ENCODE data around the gene TRHDE. TPM values are rescaled to one million over a fixed set of nuclear protein-coding genes. Genes with fewer than 3 reads are reported as not detected.

Gene TRHDE
- total RNA-seq, 1 donor from 2014 or later, result not detected

GRCh38 chr12:72313806-72314205 is 41.6 kb downstream of the TRHDE start:
- intact Hi-C loops (cut with micrococcal nuclease), result no loop called here

GRCh38 chr12:72315858-72316257 is 43.7 kb downstream of the TRHDE start:
- intact Hi-C loops (cut with micrococcal nuclease), result no loop called here

- intact Hi-C loops (cut with micrococcal nuclease), result no loop called here
Measured at GRCh38 chr12:72318341-72318740, 46.2 kb downstream of the TRHDE start.

GRCh38 chr12:72323881-72324280 is 51.7 kb downstream of the TRHDE start:
- intact Hi-C loops (cut with micrococcal nuclease), result no loop called here

GRCh38 chr12:72330301-72330700 is 58.1 kb downstream of the TRHDE start:
- intact Hi-C loops (cut with micrococcal nuclease), result no loop called here

GRCh38 chr12:72330784-72331183 is 58.6 kb downstream of the TRHDE start:
- intact Hi-C loops (cut with micrococcal nuclease), result no loop called here

- intact Hi-C loops (cut with micrococcal nuclease), result no loop called here
Measured at GRCh38 chr12:72337382-72337781, 65.2 kb downstream of the TRHDE start.

- intact Hi-C loops (cut with micrococcal nuclease), result no loop called here
Measured at GRCh38 chr12:72337946-72338345, 65.8 kb downstream of the TRHDE start.

GRCh38 chr12:72338437-72338836 is 66.3 kb downstream of the TRHDE start:
- intact Hi-C loops (cut with micrococcal nuclease), result no loop called here

- intact Hi-C loops (cut with micrococcal nuclease), result no loop called here
Measured at GRCh38 chr12:72346363-72346944, 74.3 kb downstream of the TRHDE start.

- intact Hi-C loops (cut with micrococcal nuclease), result no loop called here
Measured at GRCh38 chr12:72349491-72349890, 77.3 kb downstream of the TRHDE start.

GRCh38 chr12:72359416-72359815 is 87.2 kb downstream of the TRHDE start:
- intact Hi-C loops (cut with micrococcal nuclease), result no loop called here

- intact Hi-C loops (cut with micrococcal nuclease), result no loop called here
Measured at GRCh38 chr12:72365151-72365550, 93.0 kb downstream of the TRHDE start.

- intact Hi-C loops (cut with micrococcal nuclease), result no loop called here
Measured at GRCh38 chr12:72366255-72366654, 94.1 kb downstream of the TRHDE start.

GRCh38 chr12:72368298-72368697 is 96.1 kb downstream of the TRHDE start:
- intact Hi-C loops (cut with micrococcal nuclease), result no loop called here

GRCh38 chr12:72368719-72369422 is 96.7 kb downstream of the TRHDE start:
- intact Hi-C loops (cut with micrococcal nuclease), result no loop called here

- intact Hi-C loops (cut with micrococcal nuclease), result no loop called here
Measured at GRCh38 chr12:72369423-72369959, 97.3 kb downstream of the TRHDE start.

- intact Hi-C loops (cut with micrococcal nuclease), result no loop called here
Measured at GRCh38 chr12:72380441-72380840, 108.3 kb downstream of the TRHDE start.

- intact Hi-C loops (cut with micrococcal nuclease), result no loop called here
Measured at GRCh38 chr12:72388322-72388721, 116.2 kb downstream of the TRHDE start.

- intact Hi-C loops (cut with micrococcal nuclease), result no loop called here
Measured at GRCh38 chr12:72390146-72390545, 118.0 kb downstream of the TRHDE start.

- intact Hi-C loops (cut with micrococcal nuclease), result no loop called here
Measured at GRCh38 chr12:72406111-72406510, 133.9 kb downstream of the TRHDE start.

GRCh38 chr12:72432037-72432604 is 160.0 kb downstream of the TRHDE start:
- intact Hi-C loops (cut with micrococcal nuclease), result no loop called here

GRCh38 chr12:72433298-72433697 is 161.1 kb downstream of the TRHDE start:
- intact Hi-C loops (cut with micrococcal nuclease), result no loop called here
